GM23338 (cell line): ENCODE measurements around the gene LRR1. TPM values are rescaled to one million over a fixed set of nuclear protein-coding genes. Genes with fewer than 3 reads are reported as not detected.
"Not testable (repeated sequence)": the region's sequence is repeated elsewhere in the genome, so short reads cannot be mapped to it uniquely, and the experiment has no call there.

Source experiments
- ATAC-seq: fragments of 200-7000 bp; cut with Tn5 transposase; 3 replicates; pipeline ENCODE4 v1.9.1; 2020
- DNase-seq: peaks from one replicate; pipeline ENCODE4 v3.0.0-alpha.2; 2015; ENCODE audit warnings: low spot score
- H2AFZ ChIP-seq: fragments of 200-600 bp; sonication (generic); 2 replicates; pipeline ENCODE4 v1.8.0; 2016; ENCODE audit warnings: antibody characterized with exemption, mild to moderate bottlenecking, moderate library complexity
- H3F3A ChIP-seq: fragments of 200-600 bp; sonication (generic); replicated peaks from 2 replicates; pipeline ENCODE4 v1.8.0; 2017; ENCODE audit warnings: antibody characterized with exemption, mixed run types, low read depth
- H3K27ac ChIP-seq: fragments of 200-600 bp; sonication (generic); 2 replicates; pipeline ENCODE4 v1.6.1; 2016; ENCODE audit warnings: low read depth
- H3K27me3 ChIP-seq: fragments of 200-600 bp; sonication (generic); 2 replicates; pipeline ENCODE4 v1.8.0; 2016; ENCODE audit warnings: mild to moderate bottlenecking, mixed run types, moderate library complexity; ENCODE audit not compliant: insufficient read depth
- H3K36me3 ChIP-seq: fragments of 200-600 bp; sonication (generic); 2 replicates; pipeline ENCODE4 v1.8.0; 2016; ENCODE audit warnings: mild to moderate bottlenecking; ENCODE audit not compliant: insufficient read depth
- H3K4me1 ChIP-seq: fragments of 200-600 bp; sonication (generic); 2 replicates; pipeline ENCODE4 v1.8.0; 2016; ENCODE audit warnings: mild to moderate bottlenecking, moderate library complexity; ENCODE audit not compliant: insufficient read depth
- H3K4me2 ChIP-seq: fragments of 200-600 bp; sonication (generic); 2 replicates; pipeline ENCODE4 v1.7.1; 2017; ENCODE audit warnings: mixed run types
- H3K4me3 ChIP-seq: fragments of 200-600 bp; sonication (generic); 2 replicates; pipeline ENCODE4 v1.6.1; 2016; ENCODE audit warnings: mixed run types
- H3K79me2 ChIP-seq: fragments of 200-600 bp; sonication (generic); replicated peaks from 2 replicates; pipeline ENCODE4 v1.8.0; 2017; ENCODE audit warnings: mild to moderate bottlenecking; ENCODE audit not compliant: insufficient read depth
- H3K9me2 ChIP-seq: fragments of 200-600 bp; sonication (generic); 2 replicates; pipeline ENCODE4 v1.8.0; 2017; ENCODE audit not compliant: insufficient read depth
- H4K20me1 ChIP-seq: fragments of 200-600 bp; sonication (generic); replicated peaks from 2 replicates; pipeline ENCODE4 v1.8.0; 2017; ENCODE audit warnings: mild to moderate bottlenecking; ENCODE audit not compliant: insufficient read depth
- H3K27ac Mint-ChIP-seq: 2 replicates; pipeline ENCODE4 v1.8.0; 2020; ENCODE audit warnings: inconsistent platforms, mild to moderate bottlenecking, moderate library complexity, mixed read lengths
- H3K27me3 Mint-ChIP-seq: 3 replicates; pipeline ENCODE4 v1.8.0; 2022; ENCODE audit warnings: low read depth, mild to moderate bottlenecking, moderate library complexity, mixed read lengths, inconsistent platforms; ENCODE audit not compliant: insufficient read depth, poor library complexity
- H3K36me3 Mint-ChIP-seq: 3 replicates; pipeline ENCODE4 v1.8.0; 2021; ENCODE audit warnings: low read depth, mild to moderate bottlenecking, inconsistent platforms, moderate library complexity, mixed read lengths
- H3K4me1 Mint-ChIP-seq: 3 replicates; pipeline ENCODE4 v1.8.0; 2020; ENCODE audit warnings: mild to moderate bottlenecking, inconsistent platforms, mixed read lengths
- H3K4me3 Mint-ChIP-seq: 3 replicates; pipeline ENCODE4 v1.8.0; 2021; ENCODE audit warnings: moderate library complexity, mild to moderate bottlenecking, inconsistent platforms, mixed read lengths
- H3K9me3 Mint-ChIP-seq: 3 replicates; pipeline ENCODE4 v1.8.0; 2020; ENCODE audit warnings: moderate library complexity, mild to moderate bottlenecking, inconsistent platforms, mixed read lengths
- JUNB ChIP-seq: IDR thresholded peaks from one replicate; pipeline ENCODE4 v1.6.1; 2016; ENCODE audit warnings: antibody characterized with exemption; ENCODE audit not compliant: unreplicated experiment
- POLR2AphosphoS5 ChIP-seq: IDR thresholded peaks from 2 replicates; pipeline ENCODE4 v1.6.1; 2016; ENCODE audit warnings: antibody characterized with exemption, low read depth
- STAT1 ChIP-seq: IDR thresholded peaks from one replicate; pipeline ENCODE4 v1.6.1; 2016; ENCODE audit warnings: antibody characterized with exemption; ENCODE audit not compliant: unreplicated experiment
- polyA plus RNA-seq: library from polyadenylated mRNA; unstranded; fragments of >200 nt; fragmentation: Nextera tagmentation; extraction: Ambion mirVana; gene quantifications from 2 replicates; pipeline ENCODE4 v1.2.1, GENCODE V29; 2016
- total RNA-seq: library from RNA; depleted of rRNA; stranded (reverse); fragments of >200 nt; shearing (Covaris generic); gene quantifications from 2 replicates; pipeline ENCODE4 v1.2.3, GENCODE V29; 2014
- TF ChIP-seq, protein P1 (sequence below): fragments of 250-450 bp; sonication (Bioruptor Pico); IDR thresholded peaks from 2 replicates; pipeline ENCODE4 v1.5.0; 2020; ENCODE audit warnings: mild to moderate bottlenecking, moderate library complexity
- TF ChIP-seq, protein P2 (sequence below), 2 experiments: fragments of 200-600 bp in 1 of 2; sonication (generic) in 1 of 2; conservative IDR thresholded peaks; 2 replicates each; pipeline versions ENCODE4 v1.5.1 to v1.6.1; 2016 to 2017; ENCODE audit warnings: antibody characterized with exemption in 2 of 2, low read depth in 2 of 2, mild to moderate bottlenecking in 2 of 2, moderate library complexity in 1 of 2

Gene LRR1
- total and polyA plus RNA-seq, 2 experiments from 2014 or later = 31.8 to 41.9 TPM

DNA sequence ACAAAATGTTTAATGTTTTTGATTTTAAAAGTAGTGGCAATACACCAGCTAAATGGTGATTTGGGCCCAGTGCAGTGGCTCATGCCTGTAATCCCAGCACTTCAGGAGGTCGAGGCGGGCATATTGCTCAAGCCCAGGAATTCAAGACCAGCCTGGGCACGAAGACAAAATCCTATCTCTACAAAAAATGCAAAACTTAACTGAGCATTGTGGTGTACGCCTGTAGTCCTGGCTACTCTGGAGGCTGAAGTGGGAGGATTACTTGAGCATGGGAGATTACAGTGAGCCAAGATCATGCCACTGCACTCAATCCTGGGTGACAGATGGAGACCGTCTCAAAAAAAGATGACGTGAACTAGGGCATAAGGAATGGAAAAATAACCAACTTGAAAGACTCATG is 17.0 kb downstream of the LRR1 start (continued):
- TF ChIP-seq, protein P1, sequence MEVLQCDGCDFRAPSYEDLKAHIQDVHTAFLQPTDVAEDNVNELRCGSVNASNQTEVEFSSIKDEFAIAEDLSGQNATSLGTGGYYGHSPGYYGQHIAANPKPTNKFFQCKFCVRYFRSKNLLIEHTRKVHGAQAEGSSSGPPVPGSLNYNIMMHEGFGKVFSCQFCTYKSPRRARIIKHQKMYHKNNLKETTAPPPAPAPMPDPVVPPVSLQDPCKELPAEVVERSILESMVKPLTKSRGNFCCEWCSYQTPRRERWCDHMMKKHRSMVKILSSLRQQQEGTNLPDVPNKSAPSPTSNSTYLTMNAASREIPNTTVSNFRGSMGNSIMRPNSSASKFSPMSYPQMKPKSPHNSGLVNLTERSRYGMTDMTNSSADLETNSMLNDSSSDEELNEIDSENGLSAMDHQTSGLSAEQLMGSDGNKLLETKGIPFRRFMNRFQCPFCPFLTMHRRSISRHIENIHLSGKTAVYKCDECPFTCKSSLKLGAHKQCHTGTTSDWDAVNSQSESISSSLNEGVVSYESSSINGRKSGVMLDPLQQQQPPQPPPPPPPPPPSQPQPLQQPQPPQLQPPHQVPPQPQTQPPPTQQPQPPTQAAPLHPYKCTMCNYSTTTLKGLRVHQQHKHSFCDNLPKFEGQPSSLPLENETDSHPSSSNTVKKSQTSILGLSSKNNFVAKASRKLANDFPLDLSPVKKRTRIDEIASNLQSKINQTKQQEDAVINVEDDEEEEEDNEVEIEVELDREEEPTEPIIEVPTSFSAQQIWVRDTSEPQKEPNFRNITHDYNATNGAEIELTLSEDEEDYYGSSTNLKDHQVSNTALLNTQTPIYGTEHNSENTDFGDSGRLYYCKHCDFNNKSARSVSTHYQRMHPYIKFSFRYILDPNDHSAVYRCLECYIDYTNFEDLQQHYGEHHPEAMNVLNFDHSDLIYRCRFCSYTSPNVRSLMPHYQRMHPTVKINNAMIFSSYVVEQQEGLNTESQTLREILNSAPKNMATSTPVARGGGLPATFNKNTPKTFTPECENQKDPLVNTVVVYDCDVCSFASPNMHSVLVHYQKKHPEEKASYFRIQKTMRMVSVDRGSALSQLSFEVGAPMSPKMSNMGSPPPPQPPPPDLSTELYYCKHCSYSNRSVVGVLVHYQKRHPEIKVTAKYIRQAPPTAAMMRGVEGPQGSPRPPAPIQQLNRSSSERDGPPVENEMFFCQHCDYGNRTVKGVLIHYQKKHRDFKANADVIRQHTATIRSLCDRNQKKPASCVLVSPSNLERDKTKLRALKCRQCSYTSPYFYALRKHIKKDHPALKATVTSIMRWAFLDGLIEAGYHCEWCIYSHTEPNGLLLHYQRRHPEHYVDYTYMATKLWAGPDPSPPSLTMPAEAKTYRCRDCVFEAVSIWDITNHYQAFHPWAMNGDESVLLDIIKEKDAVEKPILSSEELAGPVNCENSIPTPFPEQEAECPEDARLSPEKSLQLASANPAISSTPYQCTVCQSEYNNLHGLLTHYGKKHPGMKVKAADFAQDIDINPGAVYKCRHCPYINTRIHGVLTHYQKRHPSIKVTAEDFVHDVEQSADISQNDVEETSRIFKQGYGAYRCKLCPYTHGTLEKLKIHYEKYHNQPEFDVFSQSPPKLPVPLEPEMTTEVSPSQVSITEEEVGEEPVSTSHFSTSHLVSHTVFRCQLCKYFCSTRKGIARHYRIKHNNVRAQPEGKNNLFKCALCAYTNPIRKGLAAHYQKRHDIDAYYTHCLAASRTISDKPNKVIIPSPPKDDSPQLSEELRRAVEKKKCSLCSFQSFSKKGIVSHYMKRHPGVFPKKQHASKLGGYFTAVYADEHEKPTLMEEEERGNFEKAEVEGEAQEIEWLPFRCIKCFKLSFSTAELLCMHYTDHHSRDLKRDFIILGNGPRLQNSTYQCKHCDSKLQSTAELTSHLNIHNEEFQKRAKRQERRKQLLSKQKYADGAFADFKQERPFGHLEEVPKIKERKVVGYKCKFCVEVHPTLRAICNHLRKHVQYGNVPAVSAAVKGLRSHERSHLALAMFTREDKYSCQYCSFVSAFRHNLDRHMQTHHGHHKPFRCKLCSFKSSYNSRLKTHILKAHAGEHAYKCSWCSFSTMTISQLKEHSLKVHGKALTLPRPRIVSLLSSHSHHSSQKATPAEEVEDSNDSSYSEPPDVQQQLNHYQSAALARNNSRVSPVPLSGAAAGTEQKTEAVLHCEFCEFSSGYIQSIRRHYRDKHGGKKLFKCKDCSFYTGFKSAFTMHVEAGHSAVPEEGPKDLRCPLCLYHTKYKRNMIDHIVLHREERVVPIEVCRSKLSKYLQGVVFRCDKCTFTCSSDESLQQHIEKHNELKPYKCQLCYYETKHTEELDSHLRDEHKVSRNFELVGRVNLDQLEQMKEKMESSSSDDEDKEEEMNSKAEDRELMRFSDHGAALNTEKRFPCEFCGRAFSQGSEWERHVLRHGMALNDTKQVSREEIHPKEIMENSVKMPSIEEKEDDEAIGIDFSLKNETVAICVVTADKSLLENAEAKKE (CRISPR knock-in tag) = no peak
- TF ChIP-seq, protein P2, sequence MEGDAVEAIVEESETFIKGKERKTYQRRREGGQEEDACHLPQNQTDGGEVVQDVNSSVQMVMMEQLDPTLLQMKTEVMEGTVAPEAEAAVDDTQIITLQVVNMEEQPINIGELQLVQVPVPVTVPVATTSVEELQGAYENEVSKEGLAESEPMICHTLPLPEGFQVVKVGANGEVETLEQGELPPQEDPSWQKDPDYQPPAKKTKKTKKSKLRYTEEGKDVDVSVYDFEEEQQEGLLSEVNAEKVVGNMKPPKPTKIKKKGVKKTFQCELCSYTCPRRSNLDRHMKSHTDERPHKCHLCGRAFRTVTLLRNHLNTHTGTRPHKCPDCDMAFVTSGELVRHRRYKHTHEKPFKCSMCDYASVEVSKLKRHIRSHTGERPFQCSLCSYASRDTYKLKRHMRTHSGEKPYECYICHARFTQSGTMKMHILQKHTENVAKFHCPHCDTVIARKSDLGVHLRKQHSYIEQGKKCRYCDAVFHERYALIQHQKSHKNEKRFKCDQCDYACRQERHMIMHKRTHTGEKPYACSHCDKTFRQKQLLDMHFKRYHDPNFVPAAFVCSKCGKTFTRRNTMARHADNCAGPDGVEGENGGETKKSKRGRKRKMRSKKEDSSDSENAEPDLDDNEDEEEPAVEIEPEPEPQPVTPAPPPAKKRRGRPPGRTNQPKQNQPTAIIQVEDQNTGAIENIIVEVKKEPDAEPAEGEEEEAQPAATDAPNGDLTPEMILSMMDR (conservative IDR thresholded peaks at IDR 0.05; ENCODE audit: low read depth in 2 of 2) = no peak
- TF ChIP-seq STAT1 = no peak

DNA sequence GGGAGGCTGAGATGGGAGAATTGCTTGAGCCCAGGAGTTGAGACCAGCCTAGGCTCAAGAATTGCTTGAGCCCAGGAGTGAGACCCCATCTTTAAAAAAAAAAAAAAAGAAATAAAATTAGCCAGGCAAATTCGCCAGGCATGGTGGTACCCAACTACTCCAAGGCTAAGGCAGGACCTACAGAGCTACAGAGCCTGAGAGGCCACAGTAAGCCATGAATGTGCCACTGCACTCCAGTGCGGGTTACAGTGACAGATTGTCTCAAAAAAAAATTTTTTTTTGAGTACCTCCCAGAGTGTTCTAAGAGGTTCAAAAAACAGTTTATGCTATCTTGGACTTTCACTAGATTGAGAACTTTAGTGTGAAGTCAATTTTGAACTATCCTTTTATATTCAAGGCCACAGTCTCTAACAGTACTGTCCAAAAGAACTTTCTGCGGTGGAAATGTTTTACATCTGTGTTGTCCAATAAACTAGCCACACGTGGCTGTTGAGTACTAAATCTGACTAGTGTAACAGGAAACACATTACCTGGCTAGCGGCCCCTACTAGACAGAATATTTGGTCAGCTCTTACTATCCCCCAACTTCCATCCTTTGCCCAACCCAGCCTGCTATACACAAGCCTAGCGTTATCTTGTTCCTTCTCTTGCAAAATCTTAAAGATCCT is 19.2 kb downstream of the LRR1 start:
- Histone ChIP-seq H3K36me3 (peaks cover 19% of the 10 kb centered on the region; the same call in 1 of the 2 replicates), H3K27me3 (no peaks in the 10 kb centered on the region), H3K4me2 (no peak overlapping the region), H2AFZ (no peak overlapping the region), H3K4me3 (no peak overlapping the region), H4K20me1 (peaks cover 34% of the 10 kb centered on the region), H3K27ac (peak overlapping the region; percentile 74; the same call in 1 of the 2 replicates), H3K79me2 (peaks cover 54% of the 10 kb centered on the region), H3K9me2 (no peaks in the 10 kb centered on the region), H3F3A (peaks cover 10% of the 10 kb centered on the region), H3K4me1 (peaks cover 11% of the 10 kb centered on the region)
- no peaks in the 10 kb centered on the region for H3K27me3 Mint-ChIP-seq
- H3K4me3 Mint-ChIP-seq = peak overlapping the region; percentile 3; the same call in 1 of the 3 replicates
- ATAC-seq (no peak), DNase-seq (no peak)
- TF ChIP-seq POLR2AphosphoS5 (0 out of 2 replicates have a peak, but pooled peaks have one; percentile 13), JUNB (no peak)
- H3K36me3 Mint-ChIP-seq = peaks cover 43% of the 10 kb centered on the region
- H3K4me1 Mint-ChIP-seq = peaks cover 15% of the 10 kb centered on the region
- no peaks in the 10 kb centered on the region for H3K9me3 Mint-ChIP-seq
- H3K27ac Mint-ChIP-seq = no peak overlapping the region

DNA sequence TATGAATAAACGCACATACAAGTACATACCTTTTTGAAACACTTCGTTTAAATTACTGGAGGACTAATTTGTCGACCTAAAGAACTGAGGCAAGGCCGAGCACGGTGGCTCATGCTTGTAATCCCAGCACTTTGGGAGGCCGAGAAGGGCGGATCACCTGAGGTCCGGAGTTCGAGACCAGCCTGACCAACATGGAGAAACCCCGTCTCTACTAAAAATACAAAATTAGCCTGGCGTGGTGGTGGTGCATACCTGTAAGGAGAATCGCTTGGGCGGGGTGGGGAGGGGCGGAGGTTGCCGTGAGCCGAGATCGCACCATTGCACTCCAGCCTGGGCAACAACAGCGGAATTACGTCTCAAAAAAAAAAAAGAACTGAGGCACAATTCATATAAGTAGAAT is 20.5 kb downstream of the LRR1 start:
- peaks cover 51% of the 10 kb centered on the region for H3K79me2 ChIP-seq
- H3K4me3 Mint-ChIP-seq = peak overlapping the region; percentile 99

More for the DNA sequence above, 20.5 kb downstream of the LRR1 start:
- H3K27me3 Mint-ChIP-seq, ATAC-seq, H2AFZ ChIP-seq, DNase-seq, H3K9me2 ChIP-seq, H3K27me3 ChIP-seq, H3K9me3 Mint-ChIP-seq: not testable (repeated sequence)
- H3K4me1 Mint-ChIP-seq = peaks cover 18% of the 10 kb centered on the region
- H3K36me3 Mint-ChIP-seq = peaks cover 40% of the 10 kb centered on the region
- H3K27ac Mint-ChIP-seq = peak overlapping the region; percentile 98
- Histone ChIP-seq H3K27ac (0 out of 2 replicates have a peak overlapping the region, but pooled peaks have one; percentile 95), H3K4me3 (peak overlapping the region; percentile 94), H3K4me1 (peaks cover 11% of the 10 kb centered on the region), H3F3A (peaks cover 13% of the 10 kb centered on the region), H4K20me1 (peaks cover 29% of the 10 kb centered on the region), H3K4me2 (peak overlapping the region; percentile 80), H3K36me3 (peaks cover 15% of the 10 kb centered on the region; the same call in 1 of the 2 replicates)
